ENCODE results near the gene NFATC2IP. TPM values are rescaled to one million over a fixed set of nuclear protein-coding genes. Genes with fewer than 3 reads are reported as not detected.

NFATC2IP gene
- total and polyA plus RNA-seq, 9 of the 15 experiments (the other 6 are each of a cell fraction or from before 2014, with no cell fraction given): 15.6 to 106 (median 46.9) TPM

- H3K4me1 ChIP-seq (replicated peaks in 1 of 2; ENCODE audit: control insufficient read depth in 2 of 2, insufficient read depth in 2 of 2, low read length in 2 of 2): peaks cover 9 to 15% of the 10 kb centered on the region in 2 experiments
- FAIRE-seq (peak; percentile 88), DNase-seq (ENCODE audit: extremely low read depth in 1 of 4, low spot score in 3 of 4) (peak; percentile 92 to 99 (median 96)), ATAC-seq (peak; percentile 96)
- peak within 1 kb of the TSS; percentile 98 for H3K27ac ChIP-seq (ENCODE audit: extremely low read depth, low read depth, low read length)
- peak within 1 kb of the TSS; percentile 89 to 99 for H3K9ac ChIP-seq (ENCODE audit: insufficient read depth in 1 of 2, low read depth in 2 of 2, low read length in 2 of 2)
- intact Hi-C loops (cut with micrococcal nuclease): no loop called here
- peaks cover 5% of the 10 kb centered on the region for H3K9me1 ChIP-seq (ENCODE audit: control insufficient read depth, insufficient read depth, low read length)
- H3K36me3 ChIP-seq (ENCODE audit: control insufficient read depth, insufficient read depth, low read length): no peaks in the 10 kb centered on the region
- H3K79me2 ChIP-seq (ENCODE audit: control insufficient read depth, insufficient read depth, low read length): no peaks in the 10 kb centered on the region
- BruUV-seq (replicated peaks): no TSS peak
- WGBS (ENCODE audit: insufficient coverage, low coverage, missing lambda C conversion rate): under 1% methylated on average over 31 of the region's 66 CpGs
- no peaks in the 10 kb centered on the region for H4K20me1 ChIP-seq (replicated peaks; ENCODE audit: control insufficient read depth, insufficient read depth, low read length)
- CTCF ChIA-PET (ENCODE audit: low intra/inter-chr PET ratio): no interaction called here
- peak within 1 kb of the TSS; percentile 96 for H2AFZ ChIP-seq (ENCODE audit: low read depth, low read length)
- in situ Hi-C loops (cut with MboI): loop anchor here (25.0 kb wide), 1 partner anchor 488 kb away; no protein-coding TSS in a partner anchor
- H3K4me3 ChIP-seq: peak within 1 kb of the TSS; percentile 100
- H3K9me3 ChIP-seq (replicated peaks; ENCODE audit: control insufficient read depth, insufficient read depth, low read depth, low read length): no peaks in the 10 kb centered on the region
- no peaks in the 10 kb centered on the region for H3K27me3 ChIP-seq (ENCODE audit: control insufficient read depth in 2 of 2, insufficient read depth in 2 of 2, low read length in 2 of 2)
- H3K4me2 ChIP-seq (ENCODE audit: insufficient read depth, low read length): peak within 1 kb of the TSS; percentile 86
- POLR2A ChIA-PET: interaction anchor here (0.6 to 1.4 kb wide), 5 partner anchors 18 to 255 kb away, joined by 3 to 5 read pairs (median 3); no protein-coding TSS in a partner anchor
- peak; percentile 70 for TF ChIP-seq EGR1 (conservative IDR thresholded peaks at IDR 0.05)
- TF ChIP-seq FOXK1 (CRISPR knock-in tag; IDR thresholded peaks at IDR 0.05; ENCODE audit: borderline replicate concordance): no peak
- no peak for TF ChIP-seq TAL1 (IDR thresholded peaks at IDR 0.05)
- TF ChIP-seq, protein P1, sequence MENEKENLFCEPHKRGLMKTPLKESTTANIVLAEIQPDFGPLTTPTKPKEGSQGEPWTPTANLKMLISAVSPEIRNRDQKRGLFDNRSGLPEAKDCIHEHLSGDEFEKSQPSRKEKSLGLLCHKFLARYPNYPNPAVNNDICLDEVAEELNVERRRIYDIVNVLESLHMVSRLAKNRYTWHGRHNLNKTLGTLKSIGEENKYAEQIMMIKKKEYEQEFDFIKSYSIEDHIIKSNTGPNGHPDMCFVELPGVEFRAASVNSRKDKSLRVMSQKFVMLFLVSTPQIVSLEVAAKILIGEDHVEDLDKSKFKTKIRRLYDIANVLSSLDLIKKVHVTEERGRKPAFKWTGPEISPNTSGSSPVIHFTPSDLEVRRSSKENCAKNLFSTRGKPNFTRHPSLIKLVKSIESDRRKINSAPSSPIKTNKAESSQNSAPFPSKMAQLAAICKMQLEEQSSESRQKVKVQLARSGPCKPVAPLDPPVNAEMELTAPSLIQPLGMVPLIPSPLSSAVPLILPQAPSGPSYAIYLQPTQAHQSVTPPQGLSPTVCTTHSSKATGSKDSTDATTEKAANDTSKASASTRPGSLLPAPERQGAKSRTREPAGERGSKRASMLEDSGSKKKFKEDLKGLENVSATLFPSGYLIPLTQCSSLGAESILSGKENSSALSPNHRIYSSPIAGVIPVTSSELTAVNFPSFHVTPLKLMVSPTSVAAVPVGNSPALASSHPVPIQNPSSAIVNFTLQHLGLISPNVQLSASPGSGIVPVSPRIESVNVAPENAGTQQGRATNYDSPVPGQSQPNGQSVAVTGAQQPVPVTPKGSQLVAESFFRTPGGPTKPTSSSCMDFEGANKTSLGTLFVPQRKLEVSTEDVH (IDR thresholded peaks at IDR 0.05; ENCODE audit: low read depth, partially characterized antibody): peak; percentile 47
- TF ChIP-seq, protein P2, sequence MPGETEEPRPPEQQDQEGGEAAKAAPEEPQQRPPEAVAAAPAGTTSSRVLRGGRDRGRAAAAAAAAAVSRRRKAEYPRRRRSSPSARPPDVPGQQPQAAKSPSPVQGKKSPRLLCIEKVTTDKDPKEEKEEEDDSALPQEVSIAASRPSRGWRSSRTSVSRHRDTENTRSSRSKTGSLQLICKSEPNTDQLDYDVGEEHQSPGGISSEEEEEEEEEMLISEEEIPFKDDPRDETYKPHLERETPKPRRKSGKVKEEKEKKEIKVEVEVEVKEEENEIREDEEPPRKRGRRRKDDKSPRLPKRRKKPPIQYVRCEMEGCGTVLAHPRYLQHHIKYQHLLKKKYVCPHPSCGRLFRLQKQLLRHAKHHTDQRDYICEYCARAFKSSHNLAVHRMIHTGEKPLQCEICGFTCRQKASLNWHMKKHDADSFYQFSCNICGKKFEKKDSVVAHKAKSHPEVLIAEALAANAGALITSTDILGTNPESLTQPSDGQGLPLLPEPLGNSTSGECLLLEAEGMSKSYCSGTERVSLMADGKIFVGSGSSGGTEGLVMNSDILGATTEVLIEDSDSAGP (CRISPR knock-in tag; IDR thresholded peaks at IDR 0.05): no peak
- no peak for TF ChIP-seq BDP1 (IDR thresholded peaks at IDR 0.05; ENCODE audit: insufficient read depth, insufficient read length)
- TF ChIP-seq, protein P3, sequence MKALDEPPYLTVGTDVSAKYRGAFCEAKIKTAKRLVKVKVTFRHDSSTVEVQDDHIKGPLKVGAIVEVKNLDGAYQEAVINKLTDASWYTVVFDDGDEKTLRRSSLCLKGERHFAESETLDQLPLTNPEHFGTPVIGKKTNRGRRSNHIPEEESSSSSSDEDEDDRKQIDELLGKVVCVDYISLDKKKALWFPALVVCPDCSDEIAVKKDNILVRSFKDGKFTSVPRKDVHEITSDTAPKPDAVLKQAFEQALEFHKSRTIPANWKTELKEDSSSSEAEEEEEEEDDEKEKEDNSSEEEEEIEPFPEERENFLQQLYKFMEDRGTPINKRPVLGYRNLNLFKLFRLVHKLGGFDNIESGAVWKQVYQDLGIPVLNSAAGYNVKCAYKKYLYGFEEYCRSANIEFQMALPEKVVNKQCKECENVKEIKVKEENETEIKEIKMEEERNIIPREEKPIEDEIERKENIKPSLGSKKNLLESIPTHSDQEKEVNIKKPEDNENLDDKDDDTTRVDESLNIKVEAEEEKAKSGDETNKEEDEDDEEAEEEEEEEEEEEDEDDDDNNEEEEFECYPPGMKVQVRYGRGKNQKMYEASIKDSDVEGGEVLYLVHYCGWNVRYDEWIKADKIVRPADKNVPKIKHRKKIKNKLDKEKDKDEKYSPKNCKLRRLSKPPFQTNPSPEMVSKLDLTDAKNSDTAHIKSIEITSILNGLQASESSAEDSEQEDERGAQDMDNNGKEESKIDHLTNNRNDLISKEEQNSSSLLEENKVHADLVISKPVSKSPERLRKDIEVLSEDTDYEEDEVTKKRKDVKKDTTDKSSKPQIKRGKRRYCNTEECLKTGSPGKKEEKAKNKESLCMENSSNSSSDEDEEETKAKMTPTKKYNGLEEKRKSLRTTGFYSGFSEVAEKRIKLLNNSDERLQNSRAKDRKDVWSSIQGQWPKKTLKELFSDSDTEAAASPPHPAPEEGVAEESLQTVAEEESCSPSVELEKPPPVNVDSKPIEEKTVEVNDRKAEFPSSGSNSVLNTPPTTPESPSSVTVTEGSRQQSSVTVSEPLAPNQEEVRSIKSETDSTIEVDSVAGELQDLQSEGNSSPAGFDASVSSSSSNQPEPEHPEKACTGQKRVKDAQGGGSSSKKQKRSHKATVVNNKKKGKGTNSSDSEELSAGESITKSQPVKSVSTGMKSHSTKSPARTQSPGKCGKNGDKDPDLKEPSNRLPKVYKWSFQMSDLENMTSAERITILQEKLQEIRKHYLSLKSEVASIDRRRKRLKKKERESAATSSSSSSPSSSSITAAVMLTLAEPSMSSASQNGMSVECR (CRISPR knock-in tag; IDR thresholded peaks at IDR 0.05): no peak; the same call in none of the 2 replicates
- TF ChIP-seq SMARCE1 (IDR thresholded peaks at IDR 0.05): no peak
- no peak for TF ChIP-seq ZNF384 (IDR thresholded peaks at IDR 0.05; ENCODE audit: low read depth, low read length)
- TF ChIP-seq ID3 (CRISPR knock-in tag; IDR thresholded peaks at IDR 0.05): no peak
- no peak for TF ChIP-seq ID3 (tag; IDR thresholded peaks at IDR 0.05)
- no peak for TF ChIP-seq RNF2 (IDR thresholded peaks at IDR 0.05)
Measured at GRCh38 chr16:28924762-28925385, 25.9 kb upstream of the NFATC2IP start, which contains the start of gene RABEP2. Gene RABEP2, minus strand, starts transcription at chr16:28925238. Its CDS starts 75 bp downstream, at chr16:28925163.

Measured in K562 (cell line).